Gastrocnemius medialis (tissue), 4 donors: ENCODE data around the gene CRYBG1.

Experiments
- POLR2A ChIP-seq, 2 donors: fragments of 450-650 bp; IDR thresholded peaks; one replicate each; pipeline ENCODE4 v1.6.1; 2017; ENCODE audit warnings: antibody characterized with exemption in 2 of 2, mild to moderate bottlenecking in 2 of 2, moderate library complexity in 2 of 2
- TF ChIP-seq, protein P1 (sequence below), 5 experiments: fragments of 450-650 bp in 3 of 5; fragments of 200-600 bp in 2 of 5; sonication (generic) in 2 of 5; IDR thresholded peaks in 4 of 5; conservative IDR thresholded peaks in 1 of 5; 1 replicate in 4 of 5; 2 replicates in 1 of 5; pipeline ENCODE4 v1.5.1; 2016 to 2019; ENCODE audit warnings: antibody characterized with exemption in 5 of 5, mild to moderate bottlenecking in 3 of 5, moderate library complexity in 3 of 5

DNA sequence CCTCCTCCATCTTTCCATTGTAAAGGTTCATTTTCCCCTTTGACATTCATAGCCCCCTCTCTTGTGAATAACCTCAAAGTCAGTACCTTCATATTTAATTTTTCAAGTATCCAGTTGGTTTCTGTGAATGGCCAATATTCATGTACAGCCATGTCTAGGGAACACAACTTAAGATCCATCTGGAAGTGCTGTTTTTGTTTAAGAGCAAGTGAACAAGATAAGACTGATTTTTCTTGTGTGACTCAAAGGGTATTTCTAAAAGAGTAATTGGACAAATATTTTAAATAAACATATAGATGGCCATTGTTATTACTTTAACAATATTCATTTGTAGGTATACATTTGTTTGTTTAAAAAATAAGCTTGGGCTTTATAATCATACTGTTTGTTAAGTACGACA lies 175.8 kb downstream of the CRYBG1 start:
- TF ChIP-seq, protein P1, sequence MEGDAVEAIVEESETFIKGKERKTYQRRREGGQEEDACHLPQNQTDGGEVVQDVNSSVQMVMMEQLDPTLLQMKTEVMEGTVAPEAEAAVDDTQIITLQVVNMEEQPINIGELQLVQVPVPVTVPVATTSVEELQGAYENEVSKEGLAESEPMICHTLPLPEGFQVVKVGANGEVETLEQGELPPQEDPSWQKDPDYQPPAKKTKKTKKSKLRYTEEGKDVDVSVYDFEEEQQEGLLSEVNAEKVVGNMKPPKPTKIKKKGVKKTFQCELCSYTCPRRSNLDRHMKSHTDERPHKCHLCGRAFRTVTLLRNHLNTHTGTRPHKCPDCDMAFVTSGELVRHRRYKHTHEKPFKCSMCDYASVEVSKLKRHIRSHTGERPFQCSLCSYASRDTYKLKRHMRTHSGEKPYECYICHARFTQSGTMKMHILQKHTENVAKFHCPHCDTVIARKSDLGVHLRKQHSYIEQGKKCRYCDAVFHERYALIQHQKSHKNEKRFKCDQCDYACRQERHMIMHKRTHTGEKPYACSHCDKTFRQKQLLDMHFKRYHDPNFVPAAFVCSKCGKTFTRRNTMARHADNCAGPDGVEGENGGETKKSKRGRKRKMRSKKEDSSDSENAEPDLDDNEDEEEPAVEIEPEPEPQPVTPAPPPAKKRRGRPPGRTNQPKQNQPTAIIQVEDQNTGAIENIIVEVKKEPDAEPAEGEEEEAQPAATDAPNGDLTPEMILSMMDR (IDR thresholded peaks at IDR 0.05 in 4 of 5, conservative IDR thresholded peaks at IDR 0.05 in 1 of 5) = no peak
- no peak for TF ChIP-seq POLR2A (IDR thresholded peaks at IDR 0.05)
